ENCODE results near the gene HOXA10.

GRCh38 chr7:27148031-27148755 is 25.9 kb downstream of the HOXA10 start:
- peak; percentile 48 for TF ChIP-seq EZH2 (IDR thresholded peaks at IDR 0.05; ENCODE audit: borderline replicate concordance, low read depth, low read length, poor library complexity, severe bottlenecking)
- no peak for TF ChIP-seq CTCF (conservative IDR thresholded peaks at IDR 0.05; ENCODE audit: low read depth, low read length)
